ENCODE data around the gene GUK1.

- no peak for TF ChIP-seq POLR2AphosphoS5 (IDR thresholded peaks at IDR 0.05; ENCODE audit: borderline replicate concordance, low read depth, low read length)
- TF ChIP-seq EZH2 (IDR thresholded peaks at IDR 0.05) = no peak
- TF ChIP-seq FOXP2 (optimal IDR thresholded peaks at IDR 0.05; ENCODE audit: control extremely low read depth, extremely low read length, insufficient read depth) = no peak
Measured at GRCh38 chr1:228155596-228156514, 15.8 kb downstream of the GUK1 start.

Data from SK-N-MC (cell line).